GM12878 (cell line): ENCODE data around the gene NAT8L. TPM values are rescaled to one million over a fixed set of nuclear protein-coding genes. Genes with fewer than 3 reads are reported as not detected.

Experiments used
- ATAC-seq: fragments of 200-7000 bp; cut with Tn5 transposase; 3 replicates; pipeline ENCODE4 v1.9.1; 2020; ENCODE audit warnings: mild to moderate bottlenecking, moderate library complexity
- BruUV-seq: library from RNA; stranded (reverse); fragments of 400-500 nt; replicated peaks from 2 replicates; lab custom pipeline; 2021; lab: Mats Ljungman, UMichigan
- CTCF ChIA-PET: fragments of 300-600 bp; sonication (Branson Sonifier 250); formaldehyde crosslinking; extraction: SDS; loops from one replicate; lab custom pipeline; 2021; ENCODE audit warnings: inconsistent platforms; lab: Yijun Ruan, JAX
- POLR2A ChIA-PET: fragments of 350-600 bp; formaldehyde crosslinking; extraction: SDS; loops from one replicate; lab custom pipeline; 2021; ENCODE audit warnings: inconsistent platforms; lab: Charles Lee
- RAD21 ChIA-PET: fragments of 300-600 bp; sonication (Branson Sonifier 250); formaldehyde crosslinking; loops from one replicate; lab custom pipeline; 2023; ENCODE audit warnings: antibody characterized with exemption; ENCODE audit not compliant: unreplicated experiment; lab: Charles Lee
- SMC1A ChIA-PET: fragments of 300-600 bp; sonication (Branson Sonifier 250); formaldehyde crosslinking; loops from one replicate; lab custom pipeline; 2023; ENCODE audit not compliant: unreplicated experiment, uncharacterized antibody; lab: Charles Lee
- DNase-seq: peaks from one replicate; pipeline ENCODE4 v3.0.0-alpha.2; 2011; ENCODE audit warnings: low read depth, low spot score
- FAIRE-seq: peaks from 3 replicates; lab custom pipeline; 2011; peaks lifted over from hg19 to GRCh38; lab: Jason Lieb, UNC
- H2AFZ ChIP-seq: 2 replicates; pipeline ENCODE4 v1.6.0; 2011; ENCODE audit warnings: low read depth, low read length, control low read depth; ENCODE audit not compliant: control insufficient read depth
- H3K27ac ChIP-seq: 2 replicates; pipeline ENCODE4 v1.5.1; 2011; ENCODE audit warnings: control low read depth; ENCODE audit not compliant: control insufficient read depth, insufficient read depth
- H3K27me3 ChIP-seq, 2 experiments: replicated peaks in 1 of 2; 2 replicates each; pipeline versions ENCODE4 v1.6.0 to v1.6.1; 2011; ENCODE audit warnings: low read length in 1 of 2; ENCODE audit not compliant: control insufficient read depth in 2 of 2, insufficient read depth in 2 of 2
- H3K36me3 ChIP-seq, 2 experiments: 2 replicates each; pipeline ENCODE4 v1.5.1; 2011; ENCODE audit warnings: low read length in 1 of 2; ENCODE audit not compliant: control insufficient read depth in 2 of 2, insufficient read depth in 2 of 2
- H3K4me1 ChIP-seq: 2 replicates; pipeline ENCODE4 v1.6.1; 2011; ENCODE audit warnings: mild to moderate bottlenecking, low read length, moderate library complexity, mixed read lengths; ENCODE audit not compliant: control insufficient read depth, insufficient read depth
- H3K4me2 ChIP-seq: 2 replicates; pipeline ENCODE4 v1.6.0; 2011; ENCODE audit warnings: control low read depth; ENCODE audit not compliant: control insufficient read depth, insufficient read depth
- H3K4me3 ChIP-seq: fragments of 200-600 bp; sonication (generic); 2 replicates; pipeline ENCODE4 v1.5.1; 2016
- H3K79me2 ChIP-seq: 2 replicates; pipeline ENCODE4 v1.6.0; 2011; ENCODE audit warnings: low read length; ENCODE audit not compliant: control insufficient read depth, insufficient read depth
- H3K9ac ChIP-seq: 2 replicates; pipeline ENCODE4 v1.8.0; 2011; ENCODE audit warnings: low read length, control low read depth, mixed read lengths; ENCODE audit not compliant: control insufficient read depth, insufficient read depth
- H3K9me3 ChIP-seq: replicated peaks from 3 replicates; pipeline ENCODE4 v1.5.1; 2011; ENCODE audit warnings: mild to moderate bottlenecking, low read length; ENCODE audit not compliant: control insufficient read depth, insufficient read depth
- H4K20me1 ChIP-seq: 2 replicates; pipeline ENCODE4 v1.6.0; 2011; ENCODE audit not compliant: control insufficient read depth, insufficient read depth
- CHD1 ChIP-seq: IDR thresholded peaks from 2 replicates; pipeline ENCODE4 v1.6.1; 2012; ENCODE audit warnings: low read depth, low read length, improper control_type of control experiment
- EP300 ChIP-seq, 2 experiments: fragments of 150-350 bp in 1 of 2; IDR thresholded peaks; 2 replicates each; pipeline ENCODE4 v1.6.1; 2011 to 2012; ENCODE audit warnings: low read depth in 2 of 2, low read length in 2 of 2, borderline replicate concordance in 1 of 2, improper control_type of control experiment in 1 of 2, inconsistent platforms in 1 of 2; ENCODE audit not compliant: control insufficient read depth in 1 of 2
- KLF5 ChIP-seq: fragments of 450-650 bp; IDR thresholded peaks from 2 replicates; pipeline ENCODE4 v1.6.1; 2014; ENCODE audit warnings: mild to moderate bottlenecking; ENCODE audit not compliant: partially characterized antibody
- MAX ChIP-seq: IDR thresholded peaks from 2 replicates; pipeline ENCODE4 v1.6.1; 2012; ENCODE audit warnings: low read depth, low read length, improper control_type of control experiment
- NFYA ChIP-seq: IDR thresholded peaks from 2 replicates; pipeline ENCODE4 v1.6.1; 2011; ENCODE audit warnings: low read depth, mild to moderate bottlenecking, low read length, improper control_type of control experiment, borderline replicate concordance
- NR2F1 ChIP-seq: fragments of 450-650 bp; conservative IDR thresholded peaks from 2 replicates; pipeline ENCODE4 v1.6.1; 2017; ENCODE audit warnings: mild to moderate bottlenecking
- PAX8 ChIP-seq: fragments of 450-650 bp; IDR thresholded peaks from 2 replicates; pipeline ENCODE4 v1.6.1; 2017; ENCODE audit warnings: mild to moderate bottlenecking, moderate library complexity
- PML ChIP-seq: IDR thresholded peaks from 2 replicates; pipeline ENCODE4 v1.6.1; 2012; ENCODE audit warnings: low read length, inconsistent platforms
- POU2F2 ChIP-seq: IDR thresholded peaks from 3 replicates; pipeline ENCODE4 v1.6.1; 2011; ENCODE audit warnings: low read depth, mild to moderate bottlenecking, low read length, borderline replicate concordance
- SP1 ChIP-seq: IDR thresholded peaks from one replicate; pipeline ENCODE4 v1.6.1; 2011; ENCODE audit warnings: low read depth, low read length
- TCF12 ChIP-seq: IDR thresholded peaks from 2 replicates; pipeline ENCODE4 v1.6.1; 2011; ENCODE audit warnings: low read depth, mild to moderate bottlenecking, low read length
- YY1 ChIP-seq: IDR thresholded peaks from 2 replicates; pipeline ENCODE4 v1.6.1; 2011; ENCODE audit warnings: low read depth, mild to moderate bottlenecking, low read length
- ZNF687 ChIP-seq: fragments of 450-650 bp; IDR thresholded peaks from 2 replicates; pipeline ENCODE4 v1.6.1; 2017; ENCODE audit warnings: mild to moderate bottlenecking, moderate library complexity
- in situ Hi-C: fragments of 300-500 bp; cut with MboI; formaldehyde crosslinking; loops from 9 replicates; pipeline ENCODE4 v1.14.3; 2018; ENCODE audit warnings: mixed read lengths
- intact Hi-C: fragments of 100-400 bp; cut with micrococcal nuclease; formaldehyde crosslinking; loops from one replicate; pipeline ENCODE4 v1.14.2; 2022; ENCODE audit not compliant: unreplicated experiment
- polyA plus RNA-seq, 11 experiments: library from polyadenylated mRNA; depleted of rRNA in 4 of 11; unstranded in 6 of 11; stranded (reverse) in 5 of 11; fragments of >200 nt; fragmentation: Nextera tagmentation in 4 of 11; fragmentation: Illumina TruSeq in 1 of 11; extraction: Ambion mirVana in 4 of 11; extraction: Trizol in 1 of 11; gene quantifications; 1 replicate in 1 of 11; 2 replicates in 10 of 11; pipeline versions ENCODE4 v1.2.1 to v1.2.3, GENCODE V29; 2011 to 2016; ENCODE audit warnings: inconsistent platforms in 2 of 11, missing spikeins in 2 of 11, low read depth in 1 of 11
- total RNA-seq, 4 experiments: library from RNA; depleted of rRNA in 3 of 4; stranded (reverse); fragments of >200 nt in 3 of 4; fragmentation: Illumina TruSeq in 1 of 4; extraction: Trizol in 1 of 4; gene quantifications; 2 replicates each; pipeline versions ENCODE4 v1.2.1 to v1.2.3, GENCODE V29; 2013 to 2021
- TF ChIP-seq, protein P1 (sequence below): fragments of 450-650 bp; IDR thresholded peaks from 2 replicates; pipeline ENCODE4 v1.6.1; 2017; ENCODE audit warnings: antibody characterized with exemption, mild to moderate bottlenecking, moderate library complexity

The NAT8L gene
- total and polyA plus RNA-seq, 10 of the 15 experiments (the other 5 are each of a cell fraction or from before 2014, with no cell fraction given): 0.01 to 0.31 (median 0.11) TPM; not detected in 5

DNA sequence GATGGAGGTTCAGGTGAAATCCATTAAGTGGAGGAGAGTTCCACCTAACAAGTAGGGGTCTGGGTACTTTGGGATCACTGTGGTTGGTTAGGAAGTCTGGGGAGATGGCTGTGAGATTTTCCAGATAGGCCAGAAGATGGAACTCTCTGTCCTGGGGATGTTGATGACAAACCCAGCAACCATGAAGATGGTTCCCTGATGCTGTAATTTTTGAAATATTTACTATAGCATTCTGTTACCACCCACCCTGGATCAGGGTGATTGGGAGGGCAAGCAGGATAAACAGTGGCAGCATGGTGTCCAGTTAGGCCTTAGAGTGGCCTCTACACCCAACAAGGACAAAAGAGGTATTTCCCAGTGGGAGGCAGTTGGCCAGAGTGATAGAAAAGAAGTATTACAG lies 34.4 kb upstream of the NAT8L start (continued):
- no peak for TF ChIP-seq ZNF687
- TF ChIP-seq, all 136 proteins: peak for 0

- DNase-seq (no peak), FAIRE-seq (no peak), ATAC-seq (no peak)
- ChIA-PET SMC1A (no interaction called here), CTCF (no interaction called here), RAD21 (no interaction called here), POLR2A (no interaction called here)
- Histone ChIP-seq H3K27me3 (peaks cover 0 to 2% of the 10 kb centered on the region in 2 experiments; a peak in 1 of 4 replicates), H3K9me3 (no peaks in the 10 kb centered on the region; the same call in 2 of the 3 replicates), H3K36me3 (no peaks in the 10 kb centered on the region), H4K20me1 (no peaks in the 10 kb centered on the region), H3K9ac (no peak overlapping the region), H3K4me1 (no peaks in the 10 kb centered on the region), H3K4me3 (no peak overlapping the region), H3K4me2 (no peak overlapping the region), H3K27ac (no peak overlapping the region), H2AFZ (no peak overlapping the region), H3K79me2 (no peaks in the 10 kb centered on the region)
- in situ Hi-C loops (no loop called here), intact Hi-C loops (no loop called here)
- BruUV-seq: no TSS peak
- TF ChIP-seq, protein P1, sequence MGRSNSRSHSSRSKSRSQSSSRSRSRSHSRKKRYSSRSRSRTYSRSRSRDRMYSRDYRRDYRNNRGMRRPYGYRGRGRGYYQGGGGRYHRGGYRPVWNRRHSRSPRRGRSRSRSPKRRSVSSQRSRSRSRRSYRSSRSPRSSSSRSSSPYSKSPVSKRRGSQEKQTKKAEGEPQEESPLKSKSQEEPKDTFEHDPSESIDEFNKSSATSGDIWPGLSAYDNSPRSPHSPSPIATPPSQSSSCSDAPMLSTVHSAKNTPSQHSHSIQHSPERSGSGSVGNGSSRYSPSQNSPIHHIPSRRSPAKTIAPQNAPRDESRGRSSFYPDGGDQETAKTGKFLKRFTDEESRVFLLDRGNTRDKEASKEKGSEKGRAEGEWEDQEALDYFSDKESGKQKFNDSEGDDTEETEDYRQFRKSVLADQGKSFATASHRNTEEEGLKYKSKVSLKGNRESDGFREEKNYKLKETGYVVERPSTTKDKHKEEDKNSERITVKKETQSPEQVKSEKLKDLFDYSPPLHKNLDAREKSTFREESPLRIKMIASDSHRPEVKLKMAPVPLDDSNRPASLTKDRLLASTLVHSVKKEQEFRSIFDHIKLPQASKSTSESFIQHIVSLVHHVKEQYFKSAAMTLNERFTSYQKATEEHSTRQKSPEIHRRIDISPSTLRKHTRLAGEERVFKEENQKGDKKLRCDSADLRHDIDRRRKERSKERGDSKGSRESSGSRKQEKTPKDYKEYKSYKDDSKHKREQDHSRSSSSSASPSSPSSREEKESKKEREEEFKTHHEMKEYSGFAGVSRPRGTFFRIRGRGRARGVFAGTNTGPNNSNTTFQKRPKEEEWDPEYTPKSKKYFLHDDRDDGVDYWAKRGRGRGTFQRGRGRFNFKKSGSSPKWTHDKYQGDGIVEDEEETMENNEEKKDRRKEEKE: no peak
- no peak for TF ChIP-seq NFYA
- no peak for TF ChIP-seq EP300 (IDR thresholded peaks at IDR 0.05; ENCODE audit: borderline replicate concordance in 1 of 2, control insufficient read depth in 1 of 2, low read depth in 2 of 2, low read length in 2 of 2)
- no peak for TF ChIP-seq PAX8
- TF ChIP-seq TCF12: no peak
- TF ChIP-seq NR2F1: no peak
- no peak for TF ChIP-seq YY1
- TF ChIP-seq POU2F2: no peak
- no peak for TF ChIP-seq SP1
- TF ChIP-seq CHD1: no peak
- TF ChIP-seq PML: no peak
- TF ChIP-seq KLF5: no peak
- TF ChIP-seq MAX: no peak
Observed at GRCh38 chr4:2025817-2026216, 33.3 kb upstream of the NAT8L start.
